ENCODE data around the gene SUDS3. TPM values are rescaled to one million over a fixed set of nuclear protein-coding genes. Genes with fewer than 3 reads are reported as not detected.
"Not testable (repeated sequence)": the region's sequence is repeated elsewhere in the genome, so short reads cannot be mapped to it uniquely, and the experiment has no call there.

SUDS3 gene
- total RNA-seq, 3 donors from 2014 or later: 35.2 to 56.4 (median 50.9) TPM

DNA sequence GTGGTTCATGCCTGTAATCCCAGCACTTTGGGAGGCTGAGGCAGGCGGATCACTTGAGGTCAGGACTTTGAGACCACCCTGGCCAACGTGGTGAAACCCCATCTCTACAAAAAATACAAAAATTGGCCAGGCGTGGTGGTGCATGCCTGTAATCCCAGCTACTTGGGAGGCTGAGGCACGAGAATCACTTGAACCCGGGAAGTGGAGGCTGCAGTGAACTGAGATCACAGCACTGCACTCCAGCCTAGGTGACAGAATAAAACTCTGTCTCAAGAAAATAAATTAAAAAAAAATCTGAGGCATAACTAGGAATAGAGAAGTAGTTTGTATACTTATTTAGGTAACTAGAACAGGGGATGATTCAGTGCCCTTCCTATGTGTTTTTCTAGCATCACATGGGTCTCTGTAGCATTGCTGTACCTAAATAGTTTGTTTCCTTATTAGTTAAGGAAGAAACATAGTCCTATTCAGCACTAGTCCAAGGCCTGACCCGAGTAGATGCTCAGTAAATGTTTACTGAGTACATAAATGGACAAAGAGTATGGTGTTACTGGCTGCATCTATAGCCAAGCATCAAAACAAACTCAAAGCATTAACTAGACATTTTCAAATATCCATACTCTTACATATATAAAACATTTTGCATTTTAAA, 25.3 kb upstream of the SUDS3 start:
- intact Hi-C loops (cut with DNase I, micrococcal nuclease): no loop called here
- H3K36me3 ChIP-seq (ENCODE audit: low read depth): no peaks in the 10 kb centered on the region
- ATAC-seq: peak; percentile 66

DNA sequence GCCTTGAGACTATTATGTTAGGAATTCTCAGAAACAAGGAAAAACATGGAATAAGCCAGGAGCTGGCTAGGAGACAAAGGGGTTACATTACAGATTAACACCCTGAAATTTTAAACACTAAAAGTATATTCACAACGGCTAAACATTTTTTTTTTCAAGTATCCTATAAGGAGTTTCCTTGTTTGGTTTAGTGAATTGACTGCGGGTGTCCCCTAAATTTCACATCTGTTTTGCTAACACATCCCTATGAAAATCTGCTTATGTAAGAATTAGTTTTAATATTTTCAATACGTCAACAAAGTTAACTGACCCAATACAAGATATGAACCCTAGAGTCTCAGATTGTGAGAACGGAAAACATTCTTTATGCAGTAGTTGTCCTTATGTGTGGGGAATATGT, 22.6 kb upstream of the SUDS3 start:
- intact Hi-C loops (cut with DNase I, micrococcal nuclease): no loop called here
- H3K4me1 ChIP-seq (ENCODE audit: low read depth): peaks cover 28% of the 10 kb centered on the region
- H3K4me3 ChIP-seq: no peak overlapping the region
- no peaks in the 10 kb centered on the region for H3K36me3 ChIP-seq (ENCODE audit: low read depth)
- no peak for DNase-seq
- H3K9me3 ChIP-seq: no peaks in the 10 kb centered on the region
- TF ChIP-seq, protein P1, sequence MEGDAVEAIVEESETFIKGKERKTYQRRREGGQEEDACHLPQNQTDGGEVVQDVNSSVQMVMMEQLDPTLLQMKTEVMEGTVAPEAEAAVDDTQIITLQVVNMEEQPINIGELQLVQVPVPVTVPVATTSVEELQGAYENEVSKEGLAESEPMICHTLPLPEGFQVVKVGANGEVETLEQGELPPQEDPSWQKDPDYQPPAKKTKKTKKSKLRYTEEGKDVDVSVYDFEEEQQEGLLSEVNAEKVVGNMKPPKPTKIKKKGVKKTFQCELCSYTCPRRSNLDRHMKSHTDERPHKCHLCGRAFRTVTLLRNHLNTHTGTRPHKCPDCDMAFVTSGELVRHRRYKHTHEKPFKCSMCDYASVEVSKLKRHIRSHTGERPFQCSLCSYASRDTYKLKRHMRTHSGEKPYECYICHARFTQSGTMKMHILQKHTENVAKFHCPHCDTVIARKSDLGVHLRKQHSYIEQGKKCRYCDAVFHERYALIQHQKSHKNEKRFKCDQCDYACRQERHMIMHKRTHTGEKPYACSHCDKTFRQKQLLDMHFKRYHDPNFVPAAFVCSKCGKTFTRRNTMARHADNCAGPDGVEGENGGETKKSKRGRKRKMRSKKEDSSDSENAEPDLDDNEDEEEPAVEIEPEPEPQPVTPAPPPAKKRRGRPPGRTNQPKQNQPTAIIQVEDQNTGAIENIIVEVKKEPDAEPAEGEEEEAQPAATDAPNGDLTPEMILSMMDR (IDR thresholded peaks at IDR 0.05): no peak
- no peak for ATAC-seq

More for the DNA sequence above, 25.3 kb upstream of the SUDS3 start:
- H3K9me3 ChIP-seq: no peaks in the 10 kb centered on the region
- no peak for DNase-seq
- peaks cover 20% of the 10 kb centered on the region for H3K4me1 ChIP-seq (ENCODE audit: low read depth)
- H3K4me3 ChIP-seq: no peak overlapping the region
- TF ChIP-seq, protein P1 (IDR thresholded peaks at IDR 0.05): no peak

GRCh38 chr12:118354503-118354902, 21.9 kb upstream of the SUDS3 start:
- H3K4me3 ChIP-seq; ATAC-seq; H3K9me3 ChIP-seq; intact Hi-C loops (cut with DNase I, micrococcal nuclease); H3K36me3 ChIP-seq (ENCODE audit: low read depth); DNase-seq: not testable (repeated sequence)
- H3K4me1 ChIP-seq (ENCODE audit: low read depth): peaks cover 32% of the 10 kb centered on the region

DNA sequence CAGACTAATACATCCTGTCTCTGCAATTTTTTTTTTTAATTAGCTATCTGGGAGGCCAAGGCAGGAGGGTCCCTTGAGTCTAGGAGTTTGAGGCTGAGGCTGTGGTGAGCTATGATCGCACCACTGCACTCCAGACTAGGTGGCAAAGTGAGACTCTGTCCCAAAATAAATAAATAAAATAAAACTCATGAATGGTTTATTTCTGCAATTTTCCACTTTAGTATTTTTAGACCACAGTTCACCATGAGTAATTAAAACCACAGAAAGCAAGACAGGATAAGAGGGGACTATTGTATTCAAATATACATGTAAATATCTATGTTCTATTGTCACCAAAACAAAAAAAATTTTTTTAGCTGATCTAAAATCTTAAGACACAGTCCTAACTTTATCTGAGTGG, 21.5 kb upstream of the SUDS3 start:
- Histone ChIP-seq H3K4me1 (ENCODE audit: low read depth) (peaks cover 32% of the 10 kb centered on the region), H3K9me3 (no peaks in the 10 kb centered on the region), H3K36me3 (ENCODE audit: low read depth) (no peaks in the 10 kb centered on the region), H3K4me3 (no peak overlapping the region)
- DNase-seq (no peak), ATAC-seq (no peak)
- intact Hi-C loops (cut with DNase I, micrococcal nuclease): no loop called here
- TF ChIP-seq, protein P1 (IDR thresholded peaks at IDR 0.05): no peak

- intact Hi-C loops (cut with DNase I, micrococcal nuclease): no loop called here
- Histone ChIP-seq H3K9me3 (no peaks in the 10 kb centered on the region), H3K36me3 (ENCODE audit: low read depth) (no peaks in the 10 kb centered on the region), H3K4me1 (ENCODE audit: low read depth) (peaks cover 32% of the 10 kb centered on the region), H3K4me3 (peak overlapping the region; percentile 1)
- TF ChIP-seq, protein P1 (IDR thresholded peaks at IDR 0.05): no peak
- ATAC-seq: peak; percentile 25
- DNase-seq: no peak
These were observed 20.5 kb upstream of the SUDS3 start for GRCh38 chr12:118355843-118356242.

DNA sequence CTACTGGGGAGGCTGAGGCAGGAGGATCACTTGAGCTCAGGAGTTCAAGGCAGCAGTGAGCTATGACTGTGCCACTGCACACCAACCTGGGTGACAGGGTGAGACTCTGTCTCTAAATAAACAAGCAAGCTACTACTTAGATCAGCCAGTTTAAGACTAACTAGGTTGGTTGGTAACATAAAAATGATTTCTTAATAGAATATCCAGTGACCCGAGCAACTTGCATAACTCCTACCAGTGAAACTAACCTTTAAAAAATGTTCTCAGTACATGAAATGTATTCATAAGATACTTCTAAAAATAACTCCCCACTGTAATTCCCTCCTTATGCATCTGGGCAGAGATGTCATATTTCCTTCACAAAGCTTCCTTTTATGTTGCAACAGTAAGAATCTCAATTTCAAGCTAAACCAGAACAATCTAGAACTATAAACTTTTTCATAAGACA, 19.5 kb upstream of the SUDS3 start:
- peaks cover 32% of the 10 kb centered on the region for H3K4me1 ChIP-seq (ENCODE audit: low read depth)
- H3K36me3 ChIP-seq (ENCODE audit: low read depth): no peaks in the 10 kb centered on the region
- H3K9me3 ChIP-seq: no peaks in the 10 kb centered on the region
- peak; percentile 23 for ATAC-seq
- TF ChIP-seq, protein P1 (IDR thresholded peaks at IDR 0.05): no peak
- DNase-seq: no peak
- intact Hi-C loops (cut with DNase I, micrococcal nuclease): no loop called here
- H3K4me3 ChIP-seq: no peak overlapping the region

All from mucosa of descending colon (tissue), 3 donors.